WTC11 (cell line): ENCODE measurements around the gene DERA.

Source experiments
- ATF3 ChIP-seq: sonication (generic); formaldehyde crosslinking; conservative IDR thresholded peaks from 2 replicates; pipeline ENCODE4 v1.8.1; 2022; ENCODE audit warnings: mild to moderate bottlenecking, missing genetic modification reagents
- ELF4 ChIP-seq: sonication (generic); formaldehyde crosslinking; IDR thresholded peaks from 2 replicates; pipeline ENCODE4 v1.8.1; 2022; ENCODE audit warnings: low read depth, mild to moderate bottlenecking, moderate library complexity, missing genetic modification reagents
- ESRRA ChIP-seq: sonication (generic); formaldehyde crosslinking; IDR thresholded peaks from 2 replicates; pipeline ENCODE4 v1.8.1; 2022; ENCODE audit warnings: mild to moderate bottlenecking, missing genetic modification reagents, borderline replicate concordance
- GABPB1 ChIP-seq: sonication (generic); formaldehyde crosslinking; IDR thresholded peaks from 2 replicates; pipeline ENCODE4 v1.8.1; 2023; ENCODE audit warnings: mild to moderate bottlenecking, missing genetic modification reagents
- NFYB ChIP-seq: sonication (generic); formaldehyde crosslinking; conservative IDR thresholded peaks from 2 replicates; pipeline ENCODE4 v1.8.0; 2022; ENCODE audit warnings: low read depth, missing genetic modification reagents
- NR3C1 ChIP-seq: sonication (generic); formaldehyde crosslinking; conservative IDR thresholded peaks from 2 replicates; pipeline ENCODE4 v1.8.1; 2023; ENCODE audit warnings: low read depth, mild to moderate bottlenecking, missing genetic modification reagents
- SMAD4 ChIP-seq: sonication (generic); formaldehyde crosslinking; IDR thresholded peaks from 2 replicates; pipeline ENCODE4 v1.8.0; 2022; ENCODE audit warnings: mild to moderate bottlenecking, missing genetic modification reagents
- SP1 ChIP-seq: sonication (generic); formaldehyde crosslinking; conservative IDR thresholded peaks from 2 replicates; pipeline ENCODE4 v1.8.1; 2022; ENCODE audit warnings: missing genetic modification reagents
- TEAD4 ChIP-seq: sonication (generic); formaldehyde crosslinking; IDR thresholded peaks from 2 replicates; pipeline ENCODE4 v1.8.0; 2022; ENCODE audit warnings: mild to moderate bottlenecking, missing genetic modification reagents
- TF ChIP-seq, protein P1 (sequence below): fragments of 200-600 bp; IDR thresholded peaks from 2 replicates; pipeline ENCODE4 v1.8.0; 2022; ENCODE audit warnings: antibody characterized with exemption
- TF ChIP-seq, protein P2 (sequence below): sonication (generic); formaldehyde crosslinking; IDR thresholded peaks from 2 replicates; pipeline ENCODE4 v1.8.0; 2022; ENCODE audit warnings: mild to moderate bottlenecking, missing genetic modification reagents

GRCh38 chr12:15883536-15883935 is 27.6 kb upstream of the DERA start:
- TF ChIP-seq SMAD4 (CRISPR knock-in tag) (no peak), GABPB1 (no peak), NFYB (CRISPR knock-in tag) (no peak), TEAD4 (CRISPR knock-in tag) (no peak), ESRRA (no peak), ELF4 (CRISPR knock-in tag) (no peak), SP1 (no peak), ATF3 (CRISPR knock-in tag) (no peak), NR3C1 (CRISPR knock-in tag) (no peak)
- TF ChIP-seq, protein P1, sequence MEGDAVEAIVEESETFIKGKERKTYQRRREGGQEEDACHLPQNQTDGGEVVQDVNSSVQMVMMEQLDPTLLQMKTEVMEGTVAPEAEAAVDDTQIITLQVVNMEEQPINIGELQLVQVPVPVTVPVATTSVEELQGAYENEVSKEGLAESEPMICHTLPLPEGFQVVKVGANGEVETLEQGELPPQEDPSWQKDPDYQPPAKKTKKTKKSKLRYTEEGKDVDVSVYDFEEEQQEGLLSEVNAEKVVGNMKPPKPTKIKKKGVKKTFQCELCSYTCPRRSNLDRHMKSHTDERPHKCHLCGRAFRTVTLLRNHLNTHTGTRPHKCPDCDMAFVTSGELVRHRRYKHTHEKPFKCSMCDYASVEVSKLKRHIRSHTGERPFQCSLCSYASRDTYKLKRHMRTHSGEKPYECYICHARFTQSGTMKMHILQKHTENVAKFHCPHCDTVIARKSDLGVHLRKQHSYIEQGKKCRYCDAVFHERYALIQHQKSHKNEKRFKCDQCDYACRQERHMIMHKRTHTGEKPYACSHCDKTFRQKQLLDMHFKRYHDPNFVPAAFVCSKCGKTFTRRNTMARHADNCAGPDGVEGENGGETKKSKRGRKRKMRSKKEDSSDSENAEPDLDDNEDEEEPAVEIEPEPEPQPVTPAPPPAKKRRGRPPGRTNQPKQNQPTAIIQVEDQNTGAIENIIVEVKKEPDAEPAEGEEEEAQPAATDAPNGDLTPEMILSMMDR, result no peak
- TF ChIP-seq, protein P2, sequence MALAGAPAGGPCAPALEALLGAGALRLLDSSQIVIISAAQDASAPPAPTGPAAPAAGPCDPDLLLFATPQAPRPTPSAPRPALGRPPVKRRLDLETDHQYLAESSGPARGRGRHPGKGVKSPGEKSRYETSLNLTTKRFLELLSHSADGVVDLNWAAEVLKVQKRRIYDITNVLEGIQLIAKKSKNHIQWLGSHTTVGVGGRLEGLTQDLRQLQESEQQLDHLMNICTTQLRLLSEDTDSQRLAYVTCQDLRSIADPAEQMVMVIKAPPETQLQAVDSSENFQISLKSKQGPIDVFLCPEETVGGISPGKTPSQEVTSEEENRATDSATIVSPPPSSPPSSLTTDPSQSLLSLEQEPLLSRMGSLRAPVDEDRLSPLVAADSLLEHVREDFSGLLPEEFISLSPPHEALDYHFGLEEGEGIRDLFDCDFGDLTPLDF (CRISPR knock-in tag), result no peak
